HG02840 (cell line): ENCODE data around the gene BET1.
"Not testable (repeated sequence)": the region's sequence is repeated elsewhere in the genome, so short reads cannot be mapped to it uniquely, and the experiment has no call there.

Source experiments
- ATAC-seq: cut with Tn5 transposase; IDR thresholded peaks from one replicate; pipeline ENCODE4 v1.9.1; 2021; ENCODE audit warnings: mild to moderate bottlenecking, moderate library complexity, moderate number of reproducible peaks; ENCODE audit not compliant: unreplicated experiment, low FRiP score

The BET1 gene

GRCh38 chr7:94004024-94004951 lies at the start of gene BET1:
BET1 (minus strand) TSS chr7:94004355; CDS start chr7:94004216, 139 bp downstream.
- peak; percentile 97 for ATAC-seq

- no peak for ATAC-seq
Measured at GRCh38 chr7:94053532-94053931, 49.4 kb upstream of the BET1 start.

GRCh38 chr7:94052398-94053180 lies 48.4 kb upstream of the BET1 start:
- ATAC-seq: peak; percentile 69

GRCh38 chr7:94050046-94050445 lies 45.9 kb upstream of the BET1 start:
- no peak for ATAC-seq

- ATAC-seq: no peak
Measured at GRCh38 chr7:94049615-94050014, 45.5 kb upstream of the BET1 start.

- ATAC-seq: no peak
Measured at GRCh38 chr7:94048755-94049154, 44.6 kb upstream of the BET1 start.

GRCh38 chr7:94047956-94048355 lies 43.8 kb upstream of the BET1 start:
- no peak for ATAC-seq

GRCh38 chr7:94045581-94045980 lies 41.4 kb upstream of the BET1 start:
- ATAC-seq: no peak

GRCh38 chr7:94044806-94045205 lies 40.7 kb upstream of the BET1 start:
- no peak for ATAC-seq

- ATAC-seq: no peak
Measured at GRCh38 chr7:94043299-94043698, 39.1 kb upstream of the BET1 start.

- ATAC-seq: peak; percentile 91
Measured at GRCh38 chr7:94042381-94042780, 38.2 kb upstream of the BET1 start.

GRCh38 chr7:94041529-94041928 lies 37.4 kb upstream of the BET1 start:
- ATAC-seq: no peak

- ATAC-seq: no peak
Measured at GRCh38 chr7:94040254-94040653, 36.1 kb upstream of the BET1 start.

GRCh38 chr7:94039368-94040035 lies 35.3 kb upstream of the BET1 start:
- no peak for ATAC-seq

GRCh38 chr7:94031865-94032264 lies 27.7 kb upstream of the BET1 start:
- ATAC-seq: no peak

GRCh38 chr7:94030634-94031033 lies 26.5 kb upstream of the BET1 start:
- no peak for ATAC-seq

GRCh38 chr7:94029976-94030375 lies 25.8 kb upstream of the BET1 start:
- no peak for ATAC-seq

GRCh38 chr7:94028768-94029167 lies 24.6 kb upstream of the BET1 start:
- ATAC-seq: no peak

GRCh38 chr7:94026619-94027018 lies 22.5 kb upstream of the BET1 start:
- not testable (repeated sequence) for ATAC-seq

- ATAC-seq: no peak
Measured at GRCh38 chr7:94022550-94022949, 18.4 kb upstream of the BET1 start.

GRCh38 chr7:94016786-94017185 lies 12.6 kb upstream of the BET1 start:
- no peak for ATAC-seq
